ENCODE measurements around the gene PPIB.

Gene PPIB

DNA sequence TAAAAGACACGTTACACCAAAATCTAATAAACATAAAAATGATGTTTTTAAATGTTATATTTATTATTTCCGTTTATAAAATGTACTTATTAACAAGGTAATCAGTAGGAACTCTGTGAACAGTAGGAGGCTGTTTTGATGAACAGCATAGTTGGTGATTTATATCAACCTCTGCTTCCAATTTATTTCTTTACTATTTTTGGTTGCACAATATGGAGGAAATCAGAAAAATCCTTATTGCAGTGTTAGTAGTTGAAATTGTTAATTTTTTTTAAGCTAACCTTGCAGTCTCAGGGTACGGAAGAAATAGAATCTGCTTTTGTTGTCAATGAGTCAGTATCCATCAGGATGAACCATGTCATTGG is 16.3 kb downstream of the PPIB start:
- Histone ChIP-seq H3K36me3 (ENCODE audit: insufficient read depth, low read length) (peaks cover 19% of the 10 kb centered on the region), H3K4me3 (ENCODE audit: low read depth in 1 of 2, low read length in 2 of 2) (no peak overlapping the region), H3K4me1 (ENCODE audit: insufficient read depth, low read length) (peaks cover 4% of the 10 kb centered on the region), H3K27me3 (ENCODE audit: control insufficient read depth in 1 of 2, insufficient read depth in 2 of 2, low read length in 2 of 2) (peaks cover 5% of the 10 kb centered on the region in 2 donors), H3K27ac (ENCODE audit: low read depth, low read length) (no peak overlapping the region), H3K9ac (ENCODE audit: low read length) (no peak overlapping the region), H3K9me3 (ENCODE audit: low read length) (no peaks in the 10 kb centered on the region)

GRCh38 chr15:64146041-64146440 is 16.8 kb downstream of the PPIB start:
- Histone ChIP-seq H3K9ac (ENCODE audit: low read length) (no peak overlapping the region), H3K4me1 (ENCODE audit: insufficient read depth, low read length) (peaks cover under 1% of the 10 kb centered on the region), H3K4me3 (ENCODE audit: low read depth in 1 of 2, low read length in 2 of 2) (no peak overlapping the region), H3K27ac (ENCODE audit: low read depth, low read length) (no peak overlapping the region), H3K27me3 (ENCODE audit: control insufficient read depth in 1 of 2, insufficient read depth in 2 of 2, low read length in 2 of 2) (peaks cover under 1 to 2% of the 10 kb centered on the region in 2 donors), H3K9me3 (ENCODE audit: low read length) (no peaks in the 10 kb centered on the region), H3K36me3 (ENCODE audit: insufficient read depth, low read length) (peaks cover 23% of the 10 kb centered on the region)

DNA sequence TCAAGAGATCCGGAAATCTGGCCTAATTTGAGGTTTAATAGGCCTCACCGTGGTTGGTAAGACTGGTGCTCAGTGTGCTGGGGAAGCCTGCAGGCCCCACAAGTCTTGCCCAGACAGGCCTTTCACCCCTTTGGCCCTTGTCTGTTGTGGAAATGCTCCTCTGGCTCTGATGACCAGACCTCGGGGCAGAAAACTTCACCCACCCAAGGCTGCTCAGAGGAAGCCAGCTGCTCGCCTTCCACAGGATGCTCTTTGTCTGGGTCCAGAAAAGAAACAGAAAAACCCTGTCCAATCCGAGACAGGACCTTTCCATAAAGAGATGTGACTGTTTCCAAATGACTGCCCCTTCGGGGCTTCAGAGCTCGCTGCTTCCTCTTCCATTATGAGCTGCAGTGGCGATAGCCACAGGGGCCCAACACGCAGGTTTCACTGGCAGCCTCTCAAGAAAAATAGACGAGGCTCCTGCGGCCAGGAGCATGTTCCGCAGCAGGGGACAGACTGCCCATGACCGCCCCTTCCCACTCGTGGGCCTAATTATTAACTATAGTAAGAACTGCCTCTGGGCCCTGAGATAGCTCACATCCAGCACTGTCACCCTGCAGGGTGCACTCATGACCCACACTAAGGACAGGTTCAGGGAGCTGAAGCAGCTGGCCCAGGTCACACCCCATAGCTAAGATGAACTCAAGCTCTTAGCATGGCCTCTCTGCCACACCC is 18.1 kb downstream of the PPIB start:
- Histone ChIP-seq H3K9ac (ENCODE audit: low read length) (no peak overlapping the region), H3K36me3 (ENCODE audit: insufficient read depth, low read length) (peaks cover 24% of the 10 kb centered on the region), H3K27me3 (ENCODE audit: control insufficient read depth in 1 of 2, insufficient read depth in 2 of 2, low read length in 2 of 2) (no peaks in the 10 kb centered on the region), H3K4me3 (ENCODE audit: low read depth in 1 of 2, low read length in 2 of 2) (no peak overlapping the region), H3K27ac (ENCODE audit: low read depth, low read length) (no peak overlapping the region), H3K9me3 (ENCODE audit: low read length) (no peaks in the 10 kb centered on the region), H3K4me1 (ENCODE audit: insufficient read depth, low read length) (no peaks in the 10 kb centered on the region)

DNA sequence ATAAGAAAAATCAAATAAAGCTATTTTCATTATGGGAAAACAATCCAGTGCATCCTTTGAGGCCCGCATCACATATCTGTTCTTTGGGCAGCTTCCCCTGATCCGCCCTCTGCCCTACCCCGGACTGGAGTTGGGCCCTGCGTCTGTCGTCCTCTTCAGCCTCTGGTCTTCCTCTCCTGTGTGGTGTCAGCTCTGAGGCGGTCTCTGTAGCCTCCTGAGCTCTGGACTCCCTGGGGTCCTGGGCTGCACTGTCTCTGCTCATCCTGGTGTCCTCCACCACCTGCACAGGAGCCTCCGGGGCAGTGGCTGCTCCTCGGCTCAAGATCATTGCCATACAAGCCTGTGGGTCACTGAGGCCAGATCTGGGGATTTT is 18.6 kb downstream of the PPIB start:
- Histone ChIP-seq H3K27ac (ENCODE audit: low read depth, low read length) (no peak overlapping the region), H3K27me3 (ENCODE audit: control insufficient read depth in 1 of 2, insufficient read depth in 2 of 2, low read length in 2 of 2) (no peaks in the 10 kb centered on the region), H3K4me1 (ENCODE audit: insufficient read depth, low read length) (no peaks in the 10 kb centered on the region), H3K4me3 (ENCODE audit: low read depth in 1 of 2, low read length in 2 of 2) (no peak overlapping the region), H3K36me3 (ENCODE audit: insufficient read depth, low read length) (peaks cover 24% of the 10 kb centered on the region), H3K9me3 (ENCODE audit: low read length) (no peaks in the 10 kb centered on the region), H3K9ac (ENCODE audit: low read length) (no peak overlapping the region)

GRCh38 chr15:64143276-64143675 is 19.5 kb downstream of the PPIB start:
- Histone ChIP-seq H3K4me3 (ENCODE audit: low read depth in 1 of 2, low read length in 2 of 2) (no peak overlapping the region), H3K27ac (ENCODE audit: low read depth, low read length) (no peak overlapping the region), H3K27me3 (ENCODE audit: control insufficient read depth in 1 of 2, insufficient read depth in 2 of 2, low read length in 2 of 2) (no peaks in the 10 kb centered on the region), H3K9ac (ENCODE audit: low read length) (no peak overlapping the region), H3K9me3 (ENCODE audit: low read length) (no peaks in the 10 kb centered on the region), H3K36me3 (ENCODE audit: insufficient read depth, low read length) (peaks cover 26% of the 10 kb centered on the region), H3K4me1 (ENCODE audit: insufficient read depth, low read length) (no peaks in the 10 kb centered on the region)

- H3K4me3 ChIP-seq (ENCODE audit: low read depth in 1 of 2, low read length in 2 of 2): no peak overlapping the region
- no peak overlapping the region for H3K27ac ChIP-seq (ENCODE audit: low read depth, low read length)
- no peak overlapping the region for H3K9ac ChIP-seq (ENCODE audit: low read length)
Observed at GRCh38 chr15:64141798-64142512, 20.9 kb downstream of the PPIB start.

GRCh38 chr15:64138331-64138941 is 24.4 kb downstream of the PPIB start:
- peaks cover 11% of the 10 kb centered on the region for H3K4me1 ChIP-seq (ENCODE audit: insufficient read depth, low read length)
- peaks cover 50% of the 10 kb centered on the region for H3K36me3 ChIP-seq (ENCODE audit: insufficient read depth, low read length)
- no peaks in the 10 kb centered on the region for H3K27me3 ChIP-seq (ENCODE audit: control insufficient read depth in 1 of 2, insufficient read depth in 2 of 2, low read length in 2 of 2)
- no peak overlapping the region for H3K9ac ChIP-seq (ENCODE audit: low read length)
- H3K9me3 ChIP-seq (ENCODE audit: low read length): no peaks in the 10 kb centered on the region
- H3K4me3 ChIP-seq (ENCODE audit: low read depth in 1 of 2, low read length in 2 of 2): no peak overlapping the region
- H3K27ac ChIP-seq (ENCODE audit: low read depth, low read length): no peak overlapping the region

More at GRCh38 chr15:64141798-64142512, 20.9 kb downstream of the PPIB start:
- Histone ChIP-seq H3K9me3 (ENCODE audit: low read length) (no peaks in the 10 kb centered on the region), H3K36me3 (ENCODE audit: insufficient read depth, low read length) (peaks cover 39% of the 10 kb centered on the region), H3K27me3 (ENCODE audit: control insufficient read depth in 1 of 2, insufficient read depth in 2 of 2, low read length in 2 of 2) (no peaks in the 10 kb centered on the region), H3K4me1 (ENCODE audit: insufficient read depth, low read length) (no peaks in the 10 kb centered on the region)

- Histone ChIP-seq H3K9ac (ENCODE audit: low read length) (no peak overlapping the region), H3K36me3 (ENCODE audit: insufficient read depth, low read length) (peaks cover 56% of the 10 kb centered on the region)
Observed at GRCh38 chr15:64137226-64137833, 25.5 kb downstream of the PPIB start.

DNA sequence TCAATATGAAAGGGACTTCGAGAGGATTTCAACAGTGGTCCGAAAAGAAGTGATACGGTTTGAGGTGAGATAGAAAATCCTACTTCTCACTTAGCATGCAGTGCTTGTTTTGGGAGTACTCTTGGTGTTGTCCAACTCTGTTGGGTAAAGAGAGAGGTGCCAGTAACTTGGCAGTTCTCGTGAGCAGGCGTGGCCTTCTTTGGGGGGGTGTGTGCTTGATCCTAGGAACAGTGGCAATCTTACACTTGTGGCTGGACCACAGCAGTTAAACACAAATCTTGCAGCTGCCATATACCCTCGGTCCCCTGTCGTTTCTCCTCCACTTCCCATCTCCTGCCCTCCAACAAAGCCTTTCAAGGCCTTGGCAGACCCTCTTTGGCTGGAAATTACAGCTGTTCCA is 26.5 kb downstream of the PPIB start:
- no peak overlapping the region for H3K4me3 ChIP-seq (ENCODE audit: low read depth in 1 of 2, low read length in 2 of 2)
- peaks cover 59% of the 10 kb centered on the region for H3K36me3 ChIP-seq (ENCODE audit: insufficient read depth, low read length)
- no peaks in the 10 kb centered on the region for H3K9me3 ChIP-seq (ENCODE audit: low read length)
- peaks cover 11% of the 10 kb centered on the region for H3K4me1 ChIP-seq (ENCODE audit: insufficient read depth, low read length)
- no peak overlapping the region for H3K27ac ChIP-seq (ENCODE audit: low read depth, low read length)
- H3K27me3 ChIP-seq (ENCODE audit: control insufficient read depth in 1 of 2, insufficient read depth in 2 of 2, low read length in 2 of 2): no peaks in the 10 kb centered on the region
- no peak overlapping the region for H3K9ac ChIP-seq (ENCODE audit: low read length)

More at GRCh38 chr15:64137226-64137833, 25.5 kb downstream of the PPIB start:
- no peaks in the 10 kb centered on the region for H3K9me3 ChIP-seq (ENCODE audit: low read length)
- peaks cover 11% of the 10 kb centered on the region for H3K4me1 ChIP-seq (ENCODE audit: insufficient read depth, low read length)
- no peak overlapping the region for H3K27ac ChIP-seq (ENCODE audit: low read depth, low read length)
- H3K27me3 ChIP-seq (ENCODE audit: control insufficient read depth in 1 of 2, insufficient read depth in 2 of 2, low read length in 2 of 2): no peaks in the 10 kb centered on the region
- H3K4me3 ChIP-seq (ENCODE audit: low read depth in 1 of 2, low read length in 2 of 2): no peak overlapping the region

- H3K9me3 ChIP-seq (ENCODE audit: low read length): no peaks in the 10 kb centered on the region
- peaks cover 74% of the 10 kb centered on the region for H3K36me3 ChIP-seq (ENCODE audit: insufficient read depth, low read length)
- peaks cover 11% of the 10 kb centered on the region for H3K4me1 ChIP-seq (ENCODE audit: insufficient read depth, low read length)
- H3K27me3 ChIP-seq (ENCODE audit: control insufficient read depth in 1 of 2, insufficient read depth in 2 of 2, low read length in 2 of 2): no peaks in the 10 kb centered on the region
- no peak overlapping the region for H3K9ac ChIP-seq (ENCODE audit: low read length)
- no peak overlapping the region for H3K4me3 ChIP-seq (ENCODE audit: low read depth in 1 of 2, low read length in 2 of 2)
- H3K27ac ChIP-seq (ENCODE audit: low read depth, low read length): no peak overlapping the region
Observed at GRCh38 chr15:64134345-64134829, 28.4 kb downstream of the PPIB start.

DNA sequence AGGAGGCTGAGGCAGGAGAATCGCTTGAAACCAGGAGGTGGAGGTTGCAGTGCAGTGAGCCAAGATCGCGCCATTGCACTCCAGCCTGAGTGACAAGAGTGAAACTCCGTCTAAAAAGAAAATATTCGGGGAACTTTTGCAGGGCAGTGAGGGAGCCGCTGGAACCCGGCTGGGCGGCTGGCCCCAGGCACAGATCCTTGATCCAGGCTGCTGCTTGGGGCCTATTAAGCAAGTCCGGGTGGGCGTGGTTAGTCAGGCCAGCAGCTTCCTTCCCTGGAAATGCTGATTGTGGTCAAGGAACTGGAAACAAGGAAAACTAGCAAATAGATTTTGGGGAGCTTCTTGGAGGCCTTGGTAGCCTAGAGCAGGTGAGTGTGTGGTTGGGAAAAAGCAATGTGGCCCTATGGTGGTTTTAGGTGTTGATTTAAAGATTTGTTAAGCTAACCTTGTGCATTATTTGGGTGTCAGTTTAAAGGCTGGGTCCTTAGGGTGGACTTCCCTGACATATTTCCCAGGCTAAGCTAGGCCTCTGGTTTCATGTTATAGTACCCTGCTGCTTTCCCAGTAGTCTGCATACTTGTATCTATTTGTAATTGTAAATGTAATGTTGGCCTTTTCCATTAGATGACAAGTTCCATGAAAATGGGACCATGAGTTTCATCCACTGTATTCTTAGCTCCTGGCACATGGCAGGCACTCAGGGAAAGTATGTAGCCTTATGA is 29.0 kb downstream of the PPIB start:
- H3K9me3 ChIP-seq (ENCODE audit: low read length): no peaks in the 10 kb centered on the region
- no peak overlapping the region for H3K9ac ChIP-seq (ENCODE audit: low read length)
- H3K4me1 ChIP-seq (ENCODE audit: insufficient read depth, low read length): peaks cover 11% of the 10 kb centered on the region
- no peak overlapping the region for H3K27ac ChIP-seq (ENCODE audit: low read depth, low read length)
- H3K4me3 ChIP-seq (ENCODE audit: low read depth in 1 of 2, low read length in 2 of 2): no peak overlapping the region
- H3K27me3 ChIP-seq (ENCODE audit: control insufficient read depth in 1 of 2, insufficient read depth in 2 of 2, low read length in 2 of 2): no peaks in the 10 kb centered on the region
- H3K36me3 ChIP-seq (ENCODE audit: insufficient read depth, low read length): peaks cover 78% of the 10 kb centered on the region

Data from muscle layer of colon (tissue), 2 donors.